GM18858 (cell line): Measurements from ENCODE around the gene FAIM2.

Source experiments
- ATAC-seq: cut with Tn5 transposase; IDR thresholded peaks from one replicate; pipeline ENCODE4 v1.9.1; 2021; ENCODE audit not compliant: unreplicated experiment

The FAIM2 gene

DNA sequence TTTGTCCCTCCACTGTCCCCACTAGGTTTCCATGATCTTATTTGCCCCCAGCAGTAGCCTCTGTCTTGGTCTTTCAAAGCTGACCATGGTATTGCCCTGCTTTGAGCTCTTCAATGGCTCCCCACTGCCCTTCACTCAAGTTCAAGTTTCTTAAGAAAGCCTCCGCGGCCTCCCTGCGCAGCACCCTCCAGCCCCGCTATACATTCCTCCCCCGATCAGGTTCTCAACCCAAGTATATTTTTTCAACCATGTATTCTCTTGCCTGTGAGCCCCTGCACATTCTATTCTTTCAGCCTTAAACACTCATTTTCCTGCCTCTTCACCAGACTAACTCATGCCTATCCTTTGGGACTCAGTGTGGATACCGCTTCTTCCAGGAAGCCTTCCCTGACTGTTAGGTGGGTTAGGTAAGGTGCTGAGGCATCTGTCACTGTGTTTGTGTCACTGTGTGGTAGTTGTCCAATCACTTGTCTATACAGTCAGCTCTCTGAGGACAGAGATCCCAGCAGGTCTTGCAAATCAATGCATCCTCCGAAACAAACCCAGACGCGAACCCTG lies 4.3 kb downstream of the FAIM2 start:
- no peak for ATAC-seq

DNA sequence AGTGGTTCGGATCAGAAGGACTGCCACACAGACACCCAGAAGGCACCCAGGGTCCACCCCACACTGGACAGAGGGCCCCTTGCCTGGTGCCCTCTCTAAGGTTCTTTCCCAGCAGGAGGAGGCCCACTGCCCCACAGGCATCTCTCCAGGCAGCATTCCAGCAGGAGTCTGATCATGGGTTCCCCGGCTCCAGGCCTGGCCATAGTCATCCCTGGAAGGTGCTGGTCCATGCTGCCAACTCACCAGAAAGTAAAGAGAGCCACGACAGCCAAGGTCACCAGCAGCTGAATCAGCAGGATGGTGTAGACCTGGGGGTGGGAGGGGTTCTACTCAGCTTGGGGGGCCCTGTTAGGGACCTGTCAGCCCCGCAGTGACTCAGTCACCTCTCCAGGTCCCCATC lies 6.4 kb downstream of the FAIM2 start:
- no peak for ATAC-seq

DNA sequence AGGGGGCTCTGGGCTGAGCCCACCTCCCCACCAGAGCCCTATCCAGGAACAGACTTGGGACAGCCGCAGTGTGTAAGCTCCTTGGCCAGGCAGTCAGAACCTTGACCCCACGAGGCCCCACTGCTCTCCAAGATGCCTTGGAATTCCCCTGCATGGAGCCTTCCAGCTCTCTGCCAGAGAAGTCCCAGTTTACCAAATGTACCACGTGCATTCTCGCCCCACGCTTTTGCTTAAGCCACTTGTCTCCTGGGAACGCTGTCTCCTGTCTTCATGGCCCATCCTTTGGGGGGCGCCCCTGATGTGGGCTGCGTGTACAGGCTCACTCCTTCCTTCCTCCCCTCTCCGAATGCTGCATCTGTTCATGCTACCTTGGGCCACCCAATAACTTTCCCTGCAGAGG lies 7.9 kb downstream of the FAIM2 start:
- no peak for ATAC-seq

DNA sequence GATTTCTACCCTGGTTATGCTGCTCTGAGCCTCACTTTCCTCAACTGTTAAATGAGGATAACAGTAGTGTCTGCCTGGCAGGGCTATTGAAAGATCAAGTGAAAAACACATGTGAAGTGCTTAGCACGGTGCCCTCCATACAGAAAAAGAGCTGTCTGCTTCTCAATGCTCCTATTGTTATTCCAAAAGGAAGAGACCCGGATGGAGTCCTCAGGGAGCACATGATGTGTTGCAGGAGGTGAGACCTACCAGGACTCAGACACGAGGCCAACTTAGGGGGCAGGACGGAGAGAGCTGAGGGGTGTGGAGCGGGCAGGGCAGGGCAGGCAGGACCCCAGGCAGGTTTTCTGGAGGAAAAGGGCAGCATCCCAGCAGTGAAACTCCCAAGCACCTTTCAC lies 8.9 kb downstream of the FAIM2 start:
- no peak for ATAC-seq

DNA sequence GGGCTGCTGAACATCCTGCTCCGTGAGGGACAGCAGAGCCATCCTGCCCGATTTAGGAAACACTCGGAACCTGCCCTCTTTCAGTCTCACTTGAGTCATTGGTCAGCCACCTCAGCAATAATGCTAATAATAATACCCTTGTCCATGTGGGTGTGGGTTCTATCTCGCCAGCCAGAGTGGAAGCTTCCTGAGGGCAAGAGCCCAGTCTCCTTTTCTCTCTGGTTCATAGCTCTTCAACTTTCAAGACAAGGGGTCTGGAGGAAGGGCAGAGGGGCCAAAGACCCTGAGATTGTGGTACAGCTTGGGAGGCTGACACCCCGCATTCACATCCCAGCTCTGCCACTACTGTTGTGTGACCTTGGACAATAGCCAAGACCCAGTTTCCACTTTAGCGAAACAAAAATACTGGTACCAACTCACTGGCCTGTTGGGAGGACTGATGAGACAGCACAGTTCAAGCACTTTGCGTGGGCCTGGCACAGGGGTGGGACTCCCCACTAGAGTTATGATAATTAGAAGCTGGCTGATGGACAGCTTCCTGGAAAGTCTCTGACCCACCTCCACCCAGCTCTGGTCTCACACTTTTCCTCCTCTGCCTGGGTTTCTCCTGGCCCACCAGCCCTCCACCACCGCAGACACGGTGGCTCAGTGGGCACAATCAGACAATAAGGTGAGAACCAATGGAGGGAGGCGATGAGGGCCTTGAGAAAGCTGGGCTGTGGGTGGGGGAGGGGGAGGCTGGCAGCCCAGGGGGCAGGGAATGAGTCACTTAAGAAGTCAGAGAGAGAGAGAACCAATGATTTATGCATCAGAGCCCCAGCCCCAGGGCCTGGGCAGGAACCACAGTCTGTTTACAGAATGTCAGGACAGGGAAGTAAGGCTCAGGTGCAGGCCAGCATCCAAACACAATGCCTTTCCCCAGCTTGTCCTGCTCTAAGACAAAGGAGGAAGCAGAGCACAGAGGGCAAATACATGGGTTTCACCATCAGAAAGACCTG lies 9.6 kb downstream of the FAIM2 start:
- ATAC-seq = no peak

DNA sequence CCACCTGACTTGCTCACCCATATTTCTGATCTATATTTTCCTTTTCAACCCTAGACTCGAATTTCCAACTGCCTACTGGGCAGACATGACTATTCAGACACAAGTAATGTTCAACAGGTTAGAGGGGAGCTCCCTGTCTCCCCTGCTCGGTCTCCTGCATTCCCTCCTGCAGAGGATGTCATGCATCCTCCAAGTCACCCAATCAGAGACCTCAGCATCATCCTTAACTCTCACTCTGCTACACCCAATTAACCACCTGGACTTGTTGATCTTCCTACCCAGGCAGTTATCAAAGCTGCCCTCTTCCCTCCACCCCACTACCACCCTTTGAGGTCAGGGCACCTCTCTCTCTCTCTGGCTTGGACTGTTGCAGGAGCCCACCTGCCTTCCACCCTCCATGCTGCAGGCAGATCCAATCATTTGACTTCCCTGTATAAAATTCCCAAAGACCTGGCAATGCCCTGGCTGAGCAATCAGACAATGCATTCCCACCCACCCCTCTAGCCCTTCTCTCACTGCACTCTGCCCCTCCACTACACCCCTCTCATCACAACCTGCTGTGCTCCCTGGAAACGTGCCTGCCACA lies 10.9 kb downstream of the FAIM2 start:
- ATAC-seq = no peak

DNA sequence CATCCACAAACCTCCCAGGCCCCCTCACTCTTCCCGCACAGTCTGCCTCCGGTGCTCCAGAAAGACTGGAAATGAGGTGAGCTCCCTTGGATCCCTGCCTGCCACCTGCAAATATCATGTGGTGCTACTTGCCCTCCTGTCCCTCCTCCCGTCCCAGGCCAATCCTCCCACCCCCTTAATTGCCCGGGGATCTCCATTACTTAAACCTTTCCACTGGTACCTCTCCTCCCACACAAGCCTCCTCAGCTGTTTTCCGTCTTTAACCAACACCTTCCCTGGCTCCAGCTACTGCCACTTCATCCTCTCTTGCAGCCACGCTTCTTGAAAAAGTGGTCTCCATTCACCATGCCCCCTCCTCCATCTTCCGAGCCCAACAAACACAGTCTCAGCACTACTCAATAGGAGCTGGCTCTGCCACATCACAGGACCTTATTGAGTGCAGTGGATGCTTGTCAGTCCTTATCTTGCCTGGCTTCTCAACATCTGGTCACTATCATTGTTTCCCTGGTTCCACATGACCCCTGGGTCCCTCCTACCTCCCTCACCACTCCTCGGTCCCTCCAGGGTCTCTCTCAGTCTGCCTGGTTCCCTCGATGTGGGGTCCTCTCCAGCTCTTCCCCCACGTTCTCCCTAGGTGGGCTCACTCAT lies 11.5 kb downstream of the FAIM2 start:
- no peak for ATAC-seq

DNA sequence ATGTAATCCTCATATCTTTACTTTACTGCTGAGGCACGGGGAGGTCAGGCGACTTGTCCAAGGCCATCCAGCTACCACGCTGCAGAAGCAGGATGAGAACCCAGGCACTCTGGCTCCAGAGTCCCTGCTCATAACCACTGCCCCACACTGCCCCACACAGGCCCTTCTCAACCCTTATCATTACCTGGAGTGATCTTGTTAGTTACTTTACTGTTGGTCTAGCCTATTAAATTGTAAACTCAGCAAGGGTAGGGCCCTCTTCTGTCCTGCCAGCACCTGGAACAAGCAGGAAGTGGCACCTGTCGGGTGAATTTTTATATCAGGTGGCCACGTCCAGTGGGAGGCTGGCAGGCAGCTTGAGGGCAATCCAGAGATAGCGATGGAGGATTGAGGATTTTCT lies 12.2 kb downstream of the FAIM2 start:
- ATAC-seq = no peak

DNA sequence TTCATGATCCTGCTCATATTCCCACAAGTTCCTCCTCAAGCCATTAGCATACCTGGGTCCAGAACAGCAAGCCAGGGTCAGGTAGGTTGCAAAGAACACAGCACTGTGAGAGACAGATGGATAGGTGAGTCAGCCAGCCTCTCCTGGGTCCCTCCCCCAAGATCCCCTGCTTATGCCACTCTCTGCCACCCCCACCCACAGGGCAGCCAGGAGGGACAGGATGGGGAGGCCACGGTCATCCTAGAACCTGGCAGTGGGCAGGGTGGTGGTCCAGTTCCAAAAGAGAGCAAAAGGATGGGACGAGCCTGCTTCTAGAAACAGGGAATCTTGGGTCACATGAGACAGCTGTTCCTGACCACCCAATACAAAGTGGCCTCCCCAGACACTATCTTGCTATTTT lies 12.7 kb downstream of the FAIM2 start:
- ATAC-seq = no peak

DNA sequence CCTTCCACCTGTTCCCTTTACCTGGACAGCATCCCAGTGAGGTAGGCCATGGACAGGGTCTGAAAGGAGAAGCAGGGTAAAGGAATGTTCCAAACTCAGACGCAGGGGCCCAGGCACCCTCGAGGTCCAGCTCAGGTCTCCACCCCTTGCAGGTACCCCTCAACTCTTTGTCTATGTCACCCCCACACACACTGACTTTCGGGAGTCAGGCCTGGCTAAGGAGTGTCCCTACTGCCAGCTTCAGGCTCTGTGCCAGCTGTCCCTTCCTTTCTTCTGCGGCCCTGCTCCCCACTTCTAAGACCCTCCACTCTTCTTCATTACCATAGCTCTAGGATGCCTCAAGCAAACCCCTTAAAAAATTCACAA lies 13.6 kb downstream of the FAIM2 start:
- ATAC-seq = no peak

DNA sequence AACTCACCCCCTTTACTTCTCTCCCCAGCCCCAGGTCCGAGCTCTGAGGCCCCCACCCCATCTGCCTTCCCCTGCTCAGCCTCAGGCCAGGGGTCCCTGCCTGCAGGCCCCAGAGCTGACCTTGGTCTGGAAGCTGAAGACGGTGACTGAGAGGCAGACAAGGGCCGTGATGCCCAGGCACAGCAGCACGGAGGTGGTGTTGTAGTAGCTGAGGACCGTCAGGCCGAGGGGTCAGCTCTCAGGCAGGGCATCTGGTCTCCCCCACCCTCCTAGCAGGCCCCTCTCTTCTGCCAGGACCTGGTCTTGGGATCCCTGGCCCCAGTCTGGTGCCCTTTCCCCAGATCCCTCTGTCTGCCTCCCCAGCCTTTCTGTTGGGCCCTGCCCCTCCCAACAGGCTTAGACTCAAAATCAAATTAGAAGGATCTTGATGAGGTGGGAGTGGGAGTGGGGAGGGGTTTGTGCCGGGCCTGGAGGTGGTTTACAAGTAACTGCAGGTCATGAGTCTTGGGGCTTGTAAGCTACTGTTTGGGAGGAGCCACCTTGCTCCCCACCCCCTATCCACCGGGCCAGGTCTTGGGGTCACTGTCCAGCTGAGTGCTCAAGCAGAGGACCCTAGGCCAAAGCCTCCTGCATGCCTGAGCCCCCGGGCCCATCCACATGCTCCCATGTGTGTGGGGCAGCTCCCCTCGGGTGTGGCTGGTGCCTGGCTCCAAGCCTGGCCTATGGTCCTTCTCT lies 14.2 kb downstream of the FAIM2 start:
- no peak for ATAC-seq

DNA sequence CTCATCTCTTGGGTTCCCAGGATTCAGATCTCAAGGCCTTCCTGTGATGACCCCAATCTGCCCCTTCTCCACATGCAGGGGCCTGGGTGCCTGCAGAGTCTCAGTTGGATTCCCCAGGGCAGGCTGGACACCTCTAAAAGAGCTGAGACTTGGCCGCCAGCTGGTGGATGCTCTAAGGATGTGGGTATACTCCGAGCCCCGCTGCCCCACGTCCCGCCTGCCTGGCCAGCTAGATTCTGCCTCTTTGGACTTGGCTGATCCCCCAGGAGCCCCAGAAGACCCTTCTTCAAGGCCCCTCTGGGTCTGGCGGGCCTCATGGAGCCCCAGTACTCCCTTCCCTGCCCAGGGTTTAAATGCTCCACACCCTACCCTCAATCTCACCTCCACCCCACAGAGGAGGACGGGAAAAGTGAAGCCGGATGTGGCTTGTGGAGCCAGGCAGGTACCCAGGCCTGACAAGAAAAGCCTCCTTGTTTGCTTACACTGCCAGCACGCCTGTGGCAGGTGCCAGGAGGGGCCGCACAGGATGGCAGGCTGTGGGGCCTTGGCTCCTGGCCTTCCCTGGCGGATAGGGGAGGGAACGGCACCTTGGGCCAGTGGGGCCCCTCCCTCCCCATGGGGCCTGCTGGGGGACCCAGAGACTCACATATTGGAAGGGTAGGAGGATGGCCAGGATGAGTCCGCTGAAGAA lies 15.1 kb downstream of the FAIM2 start:
- no peak for ATAC-seq

DNA sequence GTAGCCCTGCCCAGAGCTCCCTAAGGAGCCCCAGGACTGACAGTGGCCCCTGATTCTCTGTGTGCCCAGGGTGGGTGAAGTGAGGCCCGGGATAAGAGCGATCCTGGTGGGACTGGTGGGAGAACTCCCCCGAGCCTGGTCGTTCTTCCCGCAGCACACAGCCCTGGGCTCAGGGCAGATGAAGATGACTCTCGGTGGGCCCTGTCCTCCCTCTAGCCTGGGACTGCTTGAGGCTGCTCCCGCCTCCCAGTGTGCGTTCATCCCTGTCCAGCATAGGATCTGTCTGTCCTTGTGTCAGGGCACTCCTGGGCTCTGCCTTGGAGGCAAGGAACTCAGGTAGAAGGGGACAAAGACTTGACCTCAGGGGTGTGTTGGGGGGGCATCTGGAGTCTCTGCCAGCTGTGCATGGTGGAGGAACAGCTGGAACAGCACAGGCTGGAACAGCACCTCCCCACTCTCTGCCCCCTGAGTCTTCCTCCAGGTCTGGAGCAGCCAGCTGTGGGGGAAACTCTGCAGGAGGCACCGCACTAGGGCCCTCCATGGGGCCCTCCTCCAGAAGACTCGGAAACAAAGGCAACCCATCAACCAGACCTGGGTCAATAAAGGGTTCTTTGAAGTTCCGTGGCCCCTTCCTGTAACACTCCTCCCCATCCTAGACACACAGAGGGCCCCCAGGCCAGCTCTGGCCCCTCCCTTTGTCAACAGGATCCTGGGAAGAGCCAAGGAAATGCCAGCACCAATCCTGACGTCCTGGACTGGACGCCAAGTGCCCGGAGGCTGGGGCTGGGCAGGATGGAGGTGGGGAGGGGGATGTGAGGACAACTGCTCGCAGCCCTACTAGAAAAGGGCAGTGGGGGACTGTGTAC lies 15.9 kb downstream of the FAIM2 start:
- no peak for ATAC-seq

DNA sequence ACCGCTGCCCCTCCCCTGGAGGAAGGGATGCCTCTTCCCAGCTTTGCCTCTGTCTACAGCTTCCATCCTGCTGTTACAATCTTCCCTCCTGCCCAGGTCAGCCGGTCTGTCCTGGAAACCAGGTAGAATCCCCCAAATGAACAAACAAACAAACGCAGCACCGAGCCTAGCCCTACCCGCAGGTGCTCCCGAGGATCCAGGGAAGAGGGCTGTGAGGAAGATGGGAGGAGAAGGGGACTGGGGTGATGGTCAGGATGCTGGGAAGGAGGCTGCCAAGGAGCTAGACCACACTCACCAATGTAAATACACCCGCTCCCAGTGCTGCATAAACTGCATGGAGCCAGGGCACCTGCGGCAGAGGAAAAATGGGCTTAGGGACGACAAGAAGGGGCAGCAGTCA lies 16.6 kb downstream of the FAIM2 start:
- no peak for ATAC-seq

DNA sequence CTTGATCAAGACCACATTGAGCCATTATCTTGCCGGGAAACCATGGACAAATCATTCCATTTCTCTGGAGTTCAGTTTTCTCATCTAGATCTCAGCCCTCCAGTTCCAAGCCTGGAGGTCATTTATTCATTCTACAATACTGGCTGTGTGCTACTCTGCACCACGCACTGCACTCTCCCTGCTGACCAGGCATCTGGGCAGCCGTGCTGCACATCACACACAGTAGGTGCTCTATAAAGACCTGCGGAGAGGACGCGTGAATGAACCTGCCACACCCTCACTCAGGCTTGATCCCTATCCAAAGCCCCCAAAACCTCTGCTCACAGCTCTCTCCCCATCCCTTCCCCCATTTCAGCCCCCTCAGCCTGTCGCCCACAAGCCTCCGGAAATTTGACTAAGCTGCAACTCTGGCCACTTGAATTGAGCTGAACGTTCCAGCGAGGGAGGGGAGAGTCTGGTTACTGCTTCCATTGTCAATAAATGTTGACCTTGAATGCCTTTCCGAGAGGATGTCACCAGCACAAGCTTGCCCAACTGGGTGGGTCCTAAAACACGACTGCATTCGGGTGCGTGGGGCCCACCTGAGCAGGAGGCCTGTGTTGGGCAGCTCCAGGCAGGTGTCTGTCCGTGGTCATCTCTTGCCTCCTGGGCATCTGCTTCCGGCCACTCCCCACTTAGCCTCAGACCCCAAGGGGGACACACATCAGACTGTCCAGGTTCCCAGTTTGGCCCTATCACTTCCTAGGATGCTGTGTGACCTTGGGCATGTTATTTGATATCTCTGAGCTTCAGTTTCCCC lies 17.8 kb downstream of the FAIM2 start:
- ATAC-seq = no peak

DNA sequence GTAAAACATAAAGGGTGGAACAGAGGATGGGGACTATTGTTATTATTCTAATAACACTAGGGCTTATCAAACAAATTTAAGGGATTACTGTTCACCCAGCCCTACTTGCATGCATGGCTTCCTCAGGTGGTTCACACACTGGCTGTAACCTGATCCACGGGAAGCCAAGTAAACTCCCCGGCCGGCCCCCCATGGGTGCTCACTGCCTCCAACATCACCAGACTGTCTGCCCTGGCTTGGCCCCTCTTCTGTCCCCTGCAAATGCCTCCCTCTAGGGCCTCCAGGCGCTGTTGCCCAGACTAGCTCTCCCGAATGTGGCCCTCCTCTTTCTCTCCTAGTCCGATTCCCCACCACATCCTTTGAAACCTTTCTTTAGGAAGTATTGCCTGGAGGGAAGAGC lies 18.6 kb downstream of the FAIM2 start:
- ATAC-seq = no peak

DNA sequence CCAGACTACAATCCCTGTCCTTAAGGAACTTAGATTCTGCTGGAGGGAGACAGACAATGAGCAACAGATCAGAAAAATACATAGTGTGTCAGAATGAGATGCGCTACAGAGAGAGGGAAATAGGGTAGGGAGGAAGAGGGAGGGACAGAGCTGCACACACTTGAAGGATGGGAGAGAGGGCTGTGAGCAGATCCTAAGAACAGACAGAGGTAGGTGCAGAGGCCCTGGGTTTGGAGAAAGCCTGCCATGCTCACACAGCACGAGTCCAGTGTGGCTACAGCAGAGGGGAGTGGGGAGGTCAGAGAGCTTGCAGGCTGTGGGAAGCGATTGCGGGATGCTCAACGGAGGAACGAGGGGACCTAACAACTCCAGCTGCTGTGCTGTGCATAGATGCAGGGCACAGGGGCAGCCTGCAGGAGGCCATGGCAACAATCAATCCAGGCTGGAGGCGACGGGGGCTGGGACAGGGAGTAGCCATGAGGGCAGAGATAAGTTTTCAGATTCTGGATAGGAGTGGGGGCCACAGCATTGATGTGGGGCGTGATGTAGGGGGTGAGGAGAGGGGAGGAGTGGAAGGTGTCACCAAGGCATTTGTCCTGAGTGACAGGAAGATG lies 20.7 kb downstream of the FAIM2 start:
- ATAC-seq = no peak

DNA sequence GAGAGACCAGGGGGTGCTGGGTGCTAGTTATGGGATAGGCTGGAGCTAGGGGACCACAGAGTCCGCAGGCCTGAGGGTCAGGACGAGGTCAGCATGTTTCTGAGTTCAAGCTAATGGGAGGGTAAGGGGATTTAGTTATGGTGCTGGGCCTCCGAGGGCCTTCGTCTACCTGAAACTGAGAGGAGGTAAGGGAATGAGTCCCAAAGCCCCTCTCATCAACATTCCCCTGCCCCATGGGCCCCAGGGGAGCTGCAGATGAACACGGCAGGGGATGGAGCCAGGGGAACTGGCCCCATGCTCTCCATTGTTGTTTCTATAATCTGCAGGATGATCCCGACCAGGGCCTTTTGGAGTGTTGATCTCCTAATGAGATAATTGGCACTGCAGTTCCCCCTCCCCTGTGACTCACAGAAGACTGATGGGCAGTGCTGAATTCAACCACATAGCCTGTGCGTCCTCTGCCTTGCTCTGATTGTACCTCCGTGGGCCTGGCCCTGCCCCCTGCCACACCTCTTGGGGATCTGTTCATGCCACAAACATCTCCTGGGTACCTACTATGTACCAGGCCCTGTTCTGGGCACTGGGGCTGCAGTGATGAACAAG lies 21.4 kb downstream of the FAIM2 start:
- ATAC-seq = no peak
